Endothelial cell of umbilical vein (primary cell): Measurements from ENCODE around the gene SNX9. TPM values are rescaled to one million over a fixed set of nuclear protein-coding genes. Genes with fewer than 3 reads are reported as not detected.
"Not testable (repeated sequence)": the region's sequence is repeated elsewhere in the genome, so short reads cannot be mapped to it uniquely, and the experiment has no call there.

Experiments used
- BruUV-seq: library from RNA; stranded (reverse); fragments of 400-500 nt; replicated peaks from 2 replicates; lab custom pipeline; 2021; lab: Mats Ljungman, UMichigan
- CTCF ChIA-PET: fragments of 300-600, 350-600 bp; sonication (Branson Sonifier 250); formaldehyde crosslinking; loops from one replicate; lab custom pipeline; 2021; ENCODE audit warnings: antibody characterized with exemption, inconsistent platforms; lab: Charles Lee
- POLR2A ChIA-PET: fragments of 300-600, 350-600 bp; sonication (Branson Sonifier 250); formaldehyde crosslinking; loops from one replicate; lab custom pipeline; 2021; ENCODE audit warnings: antibody characterized with exemption, inconsistent platforms; lab: Charles Lee
- DNase-seq: peaks from one replicate; pipeline ENCODE4 v3.0.0-alpha.2; 2011; ENCODE audit warnings: low read depth, low spot score
- FAIRE-seq: peaks from 2 replicates; lab custom pipeline; 2011; peaks lifted over from hg19 to GRCh38; lab: Jason Lieb, UNC
- H2AFZ ChIP-seq: 2 replicates; pipeline ENCODE4 v1.6.0; 2012; ENCODE audit warnings: low read depth, low read length, control low read depth, inconsistent platforms
- H3K27ac ChIP-seq: 2 replicates; pipeline ENCODE4 v1.5.1; 2011; ENCODE audit warnings: low read depth, mild to moderate bottlenecking, control low read depth, low read length, moderate library complexity; ENCODE audit not compliant: insufficient read depth
- H3K27me3 ChIP-seq, 2 experiments: 2 replicates each; pipeline versions ENCODE4 v1.6.0 to v1.6.1; 2011; ENCODE audit warnings: low read length in 2 of 2, mixed read lengths in 1 of 2; ENCODE audit not compliant: control insufficient read depth in 2 of 2, insufficient read depth in 2 of 2
- H3K36me3 ChIP-seq, 2 experiments: 2 replicates in 1 of 2; 3 replicates in 1 of 2; pipeline ENCODE4 v1.5.1; 2011; ENCODE audit warnings: low read length in 2 of 2, mild to moderate bottlenecking in 1 of 2, moderate library complexity in 1 of 2; ENCODE audit not compliant: control insufficient read depth in 2 of 2, insufficient read depth in 2 of 2; ENCODE audit errors: extremely low read depth in 1 of 2
- H3K4me1 ChIP-seq: 3 replicates; pipeline ENCODE4 v1.5.1; 2011; ENCODE audit warnings: mild to moderate bottlenecking, low read length; ENCODE audit not compliant: control insufficient read depth, insufficient read depth; ENCODE audit errors: extremely low read depth
- H3K4me2 ChIP-seq: 2 replicates; pipeline ENCODE4 v1.6.1; 2011; ENCODE audit warnings: low read length, control low read depth, mixed read lengths; ENCODE audit not compliant: insufficient read depth
- H3K4me3 ChIP-seq, 3 experiments: fragments of 200-600 bp in 1 of 3; sonication (generic), shearing (Covaris generic) in 1 of 3; replicated peaks in 1 of 3; 2 replicates each; pipeline ENCODE4 v1.5.1; 2011 to 2016; ENCODE audit warnings: control low read depth in 3 of 3, low read length in 3 of 3, mild to moderate bottlenecking in 2 of 3, inconsistent platforms in 1 of 3, low read depth in 1 of 3, moderate library complexity in 1 of 3; ENCODE audit not compliant: insufficient read depth in 1 of 3
- H3K79me2 ChIP-seq: 2 replicates; pipeline ENCODE4 v1.6.0; 2012; ENCODE audit warnings: low read length, inconsistent platforms; ENCODE audit not compliant: control insufficient read depth, insufficient read depth
- H3K9ac ChIP-seq: replicated peaks from 2 replicates; pipeline ENCODE3; 2011; ENCODE audit warnings: low read length, control low read depth; ENCODE audit not compliant: insufficient read depth; ENCODE audit errors: extremely low read depth
- H3K9me1 ChIP-seq: replicated peaks from 3 replicates; pipeline ENCODE4 v1.6.0; 2011; ENCODE audit warnings: mild to moderate bottlenecking, low read length; ENCODE audit not compliant: control insufficient read depth, insufficient read depth; ENCODE audit errors: extremely low read depth
- H3K9me3 ChIP-seq: replicated peaks from 2 replicates; pipeline ENCODE4 v1.5.1; 2012; ENCODE audit warnings: low read length, inconsistent platforms; ENCODE audit not compliant: control insufficient read depth, insufficient read depth
- H4K20me1 ChIP-seq: replicated peaks from 2 replicates; pipeline ENCODE3; 2011; ENCODE audit warnings: mild to moderate bottlenecking, low read length; ENCODE audit not compliant: control insufficient read depth, insufficient read depth; ENCODE audit errors: extremely low read depth
- CTCF ChIP-seq, 2 donors: IDR thresholded peaks; 1 replicate in 1 of 2; 2 replicates in 1 of 2; pipeline ENCODE4 v1.5.1; 2011; ENCODE audit warnings: low read length in 2 of 2, mild to moderate bottlenecking in 2 of 2, moderate library complexity in 2 of 2, control low read depth in 1 of 2, inconsistent platforms in 1 of 2, low read depth in 1 of 2; ENCODE audit not compliant: insufficient read depth in 1 of 2; ENCODE audit errors: extremely low read depth in 1 of 2
- EZH2 ChIP-seq: IDR thresholded peaks from 2 replicates; pipeline ENCODE4 v1.6.1; 2012; ENCODE audit warnings: borderline replicate concordance, low read depth, mild to moderate bottlenecking, moderate library complexity, low read length, inconsistent platforms; ENCODE audit not compliant: severe bottlenecking
- FOS ChIP-seq: IDR thresholded peaks from 2 replicates; pipeline ENCODE4 v1.6.1; 2011; ENCODE audit warnings: mild to moderate bottlenecking, low read length, moderate library complexity, borderline replicate concordance; ENCODE audit not compliant: insufficient read depth
- GATA2 ChIP-seq: IDR thresholded peaks from 2 replicates; pipeline ENCODE4 v1.7.0; 2011; ENCODE audit warnings: low read depth, mild to moderate bottlenecking, moderate library complexity, mixed read lengths, low read length; ENCODE audit not compliant: insufficient read length, insufficient read depth
- JUN ChIP-seq: IDR thresholded peaks from 2 replicates; pipeline ENCODE4 v1.6.1; 2011; ENCODE audit warnings: borderline replicate concordance, low read depth; ENCODE audit not compliant: insufficient read length, insufficient read depth
- MAX ChIP-seq: IDR thresholded peaks from 2 replicates; pipeline ENCODE4 v1.6.1; 2011; ENCODE audit not compliant: insufficient read depth, insufficient read length
- MYC ChIP-seq: IDR thresholded peaks from one replicate; pipeline ENCODE4 v1.6.1; 2011; ENCODE audit warnings: mild to moderate bottlenecking, low read depth, low read length
- POLR2A ChIP-seq: IDR thresholded peaks from 2 replicates; pipeline ENCODE4 v1.6.1; 2012; ENCODE audit warnings: low read depth, mild to moderate bottlenecking, control low read depth, low read length
- POLR2AphosphoS5 ChIP-seq: IDR thresholded peaks from 2 replicates; pipeline ENCODE4 v1.6.1; 2012; ENCODE audit warnings: low read depth, mild to moderate bottlenecking, control low read depth, low read length, moderate library complexity; ENCODE audit not compliant: insufficient read depth
- dilution Hi-C: fragments of 300-500 bp; cut with MboI; formaldehyde crosslinking; loops from one replicate; pipeline ENCODE4 v1.15.0; 2019; ENCODE audit warnings: low sequenced_read_pairs; ENCODE audit not compliant: extremely low pct_ligation_motif_present
- intact Hi-C: fragments of 100-400 bp; cut with micrococcal nuclease; formaldehyde crosslinking; loops from one replicate; pipeline ENCODE4 v1.10.0; 2022
- polyA plus RNA-seq, 4 experiments: library from polyadenylated mRNA; depleted of rRNA in 3 of 4; stranded (reverse) in 3 of 4; unstranded in 1 of 4; fragments of >200 nt; gene quantifications; 2 replicates each; pipeline versions ENCODE4 v1.2.1 to v1.2.3, GENCODE V29; 2011 to 2012; ENCODE audit warnings: missing spikeins in 1 of 4
- total RNA-seq: library from RNA; stranded (reverse); gene quantifications from 2 replicates; pipeline ENCODE4 v1.2.3, GENCODE V29; 2021

SNX9 gene
- total and polyA plus RNA-seq, 2 donors (not counting 3 experiments of a cell fraction or from before 2014, with no cell fraction given) = 27.5 to 54.5 TPM

GRCh38 chr6:157798851-157799250 is 24.2 kb upstream of the SNX9 start:
- POLR2A ChIA-PET = no interaction called here
- H3K36me3 ChIP-seq = no peaks in the 10 kb centered on the region
- no peak overlapping the region for H2AFZ ChIP-seq
- H3K9ac ChIP-seq = no peak overlapping the region
- no peaks in the 10 kb centered on the region for H3K9me3 ChIP-seq
- CTCF ChIA-PET = no interaction called here
- no peak for TF ChIP-seq CTCF (IDR thresholded peaks at IDR 0.05; ENCODE audit: extremely low read depth in 1 of 2, insufficient read depth in 1 of 2, low read depth in 1 of 2, low read length in 2 of 2)
- no peak for TF ChIP-seq GATA2
- no peak for TF ChIP-seq MYC
- TF ChIP-seq EZH2 = no peak
- no peak for TF ChIP-seq JUN
- no peak for TF ChIP-seq POLR2AphosphoS5
- TF ChIP-seq FOS = no peak
- TF ChIP-seq MAX = no peak
- no peak for TF ChIP-seq POLR2A
- dilution Hi-C loops = no loop called here
- H3K9me1 ChIP-seq = no peaks in the 10 kb centered on the region
- DNase-seq (no peak), FAIRE-seq (no peak)
- no peak overlapping the region for H3K4me3 ChIP-seq
- H4K20me1 ChIP-seq = no peaks in the 10 kb centered on the region
- no peak overlapping the region for H3K27ac ChIP-seq
- peaks cover 4% of the 10 kb centered on the region for H3K4me1 ChIP-seq
- BruUV-seq = no TSS peak
- H3K4me2 ChIP-seq = no peak overlapping the region
- no peaks in the 10 kb centered on the region for H3K27me3 ChIP-seq
- intact Hi-C loops = no loop called here
- H3K79me2 ChIP-seq = no peaks in the 10 kb centered on the region

GRCh38 chr6:157799561-157799960 is 23.5 kb upstream of the SNX9 start:
- H4K20me1 ChIP-seq, FAIRE-seq, POLR2A ChIA-PET, H2AFZ ChIP-seq, BruUV-seq, H3K27ac ChIP-seq, H3K9me3 ChIP-seq, H3K9me1 ChIP-seq, H3K4me1 ChIP-seq, H3K36me3 ChIP-seq, H3K79me2 ChIP-seq, H3K4me2 ChIP-seq, intact Hi-C loops, DNase-seq, H3K27me3 ChIP-seq, H3K9ac ChIP-seq, dilution Hi-C loops, H3K4me3 ChIP-seq, CTCF ChIA-PET: not testable (repeated sequence)
